Mammary epithelial cell (primary cell): ENCODE results near the gene CYP3A5.
"Not testable (repeated sequence)": the region's sequence is repeated elsewhere in the genome, so short reads cannot be mapped to it uniquely, and the experiment has no call there.

ENCODE experiments used
- CTCF ChIP-seq, 2 donors: IDR thresholded peaks in 1 of 2; conservative IDR thresholded peaks in 1 of 2; 2 replicates each; pipeline ENCODE4 v1.5.1; 2011 to 2012; ENCODE audit warnings: inconsistent platforms in 2 of 2, low read length in 2 of 2, mild to moderate bottlenecking in 2 of 2, control low read depth in 1 of 2, low read depth in 1 of 2; ENCODE audit not compliant: insufficient read depth in 1 of 2; ENCODE audit errors: extremely low read depth in 1 of 2
- EZH2 ChIP-seq: IDR thresholded peaks from 2 replicates; pipeline ENCODE4 v1.6.1; 2012; ENCODE audit warnings: low read length, inconsistent platforms, borderline replicate concordance

GRCh38 chr7:99690918-99691317 is 11.1 kb upstream of the CYP3A5 start:
- not testable (repeated sequence) for TF ChIP-seq CTCF (conservative IDR thresholded peaks at IDR 0.05 in 1 of 2, IDR thresholded peaks at IDR 0.05 in 1 of 2; ENCODE audit: extremely low read depth in 1 of 2, insufficient read depth in 1 of 2, low read depth in 1 of 2, low read length in 2 of 2); EZH2
